ENCODE results near the gene GPAT3.

The GPAT3 gene

GRCh38 chr4:83552083-83552482, 16.2 kb downstream of the GPAT3 start:
- no peak overlapping the region for H3K4me2 ChIP-seq (ENCODE audit: insufficient read depth, low read length, poor library complexity, severe bottlenecking)
- no peak overlapping the region for H3K23ac ChIP-seq (ENCODE audit: low read depth, low read length, poor library complexity)
- H3K36me3 ChIP-seq (replicated peaks in 1 of 2; ENCODE audit: control insufficient read depth in 2 of 2, insufficient read depth in 2 of 2, low read length in 2 of 2) = no peaks in the 10 kb centered on the region
- H2BK15ac ChIP-seq (ENCODE audit: low read length) = no peak overlapping the region
- DNase-seq (ENCODE audit: low spot score) = no peak
- no peak overlapping the region for H4K91ac ChIP-seq (ENCODE audit: low read depth, low read length, poor library complexity)
- H2AFZ ChIP-seq (ENCODE audit: low read length) = no peak overlapping the region
- H3K9ac ChIP-seq (ENCODE audit: low read depth, low read length, poor library complexity) = no peak overlapping the region
- no peak overlapping the region for H4K8ac ChIP-seq (ENCODE audit: low read depth, low read length)
- no peaks in the 10 kb centered on the region for H3K27me3 ChIP-seq (ENCODE audit: control insufficient read depth in 3 of 3, insufficient read depth in 3 of 3, low read depth in 1 of 3, low read length in 3 of 3)
- no peak overlapping the region for H2BK120ac ChIP-seq (ENCODE audit: low read depth, low read length)
- WGBS, 2 donors (ENCODE audit: extremely low coverage in 2 of 2, insufficient read length in 2 of 2, insufficient replicate concordance in 1 of 2) = no CpG with 5 or more reads among the region's 3 CpGs
- H3K4ac ChIP-seq (ENCODE audit: low read length) = no peak overlapping the region
- no peak overlapping the region for H3K4me3 ChIP-seq (ENCODE audit: low read length in 2 of 2)
- H3K14ac ChIP-seq (ENCODE audit: low read length) = no peak overlapping the region
- no peak overlapping the region for H2BK12ac ChIP-seq (ENCODE audit: low read length)
- no peak overlapping the region for H2BK5ac ChIP-seq (ENCODE audit: low read length)
- H3K27ac ChIP-seq (replicated peaks; ENCODE audit: low read length) = no peak overlapping the region
- no peaks in the 10 kb centered on the region for H3K9me3 ChIP-seq (replicated peaks in 1 of 2; ENCODE audit: control insufficient read depth in 2 of 2, insufficient read depth in 1 of 2, low read depth in 1 of 2, low read length in 2 of 2)
- H3K18ac ChIP-seq (ENCODE audit: low read length) = no peak overlapping the region
- no peaks in the 10 kb centered on the region for H3K79me1 ChIP-seq (ENCODE audit: low read depth, low read length)
- peaks cover 0 to 5% of the 10 kb centered on the region in 2 donors for H3K4me1 ChIP-seq (ENCODE audit: control insufficient read depth in 2 of 2, insufficient read depth in 1 of 2, low read depth in 1 of 2, low read length in 2 of 2)
- no peak overlapping the region for H2AK5ac ChIP-seq (ENCODE audit: low read depth, low read length)

DNA sequence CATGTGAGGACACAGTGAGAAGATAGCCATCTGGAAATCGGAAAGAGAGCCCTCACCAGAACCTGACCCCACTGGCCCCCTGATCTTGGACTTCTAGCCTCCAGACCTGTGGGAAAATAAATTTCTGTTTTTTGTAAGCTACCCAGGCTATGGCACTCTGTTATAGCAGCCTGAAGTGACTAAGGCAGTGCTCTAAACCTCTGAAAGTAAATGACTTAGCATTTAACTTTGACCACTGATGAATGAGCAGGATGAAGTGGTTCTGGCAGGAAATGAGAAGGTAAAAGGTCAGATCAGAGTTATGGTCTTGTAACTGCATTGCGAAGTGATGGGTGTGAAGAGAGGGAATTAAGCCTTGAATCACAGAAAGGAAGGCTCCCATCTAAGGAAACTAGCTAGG, 17.0 kb downstream of the GPAT3 start:
- H3K4me3 ChIP-seq (ENCODE audit: low read length in 2 of 2) = no peak overlapping the region
- no peaks in the 10 kb centered on the region for H3K27me3 ChIP-seq (ENCODE audit: control insufficient read depth in 3 of 3, insufficient read depth in 3 of 3, low read depth in 1 of 3, low read length in 3 of 3)
- H4K8ac ChIP-seq (ENCODE audit: low read depth, low read length) = no peak overlapping the region
- no peak overlapping the region for H3K14ac ChIP-seq (ENCODE audit: low read length)
- no peak overlapping the region for H3K27ac ChIP-seq (replicated peaks; ENCODE audit: low read length)
- H3K4me2 ChIP-seq (ENCODE audit: insufficient read depth, low read length, poor library complexity, severe bottlenecking) = no peak overlapping the region
- no peak overlapping the region for H3K18ac ChIP-seq (ENCODE audit: low read length)
- no peak overlapping the region for H2AFZ ChIP-seq (ENCODE audit: low read length)
- H3K36me3 ChIP-seq (replicated peaks in 1 of 2; ENCODE audit: control insufficient read depth in 2 of 2, insufficient read depth in 2 of 2, low read length in 2 of 2) = no peaks in the 10 kb centered on the region
- no peaks in the 10 kb centered on the region for H3K9me3 ChIP-seq (replicated peaks in 1 of 2; ENCODE audit: control insufficient read depth in 2 of 2, insufficient read depth in 1 of 2, low read depth in 1 of 2, low read length in 2 of 2)
- no peak overlapping the region for H4K91ac ChIP-seq (ENCODE audit: low read depth, low read length, poor library complexity)
- no peak overlapping the region for H3K9ac ChIP-seq (ENCODE audit: low read depth, low read length, poor library complexity)
- no peak overlapping the region for H3K4ac ChIP-seq (ENCODE audit: low read length)
- no peak overlapping the region for H2BK15ac ChIP-seq (ENCODE audit: low read length)
- H2BK12ac ChIP-seq (ENCODE audit: low read length) = no peak overlapping the region
- H2BK5ac ChIP-seq (ENCODE audit: low read length) = no peak overlapping the region
- H3K4me1 ChIP-seq (ENCODE audit: control insufficient read depth in 2 of 2, insufficient read depth in 1 of 2, low read depth in 1 of 2, low read length in 2 of 2) = peaks cover 0 to 5% of the 10 kb centered on the region in 2 donors
- DNase-seq (ENCODE audit: low spot score) = no peak
- H2AK5ac ChIP-seq (ENCODE audit: low read depth, low read length) = no peak overlapping the region
- H2BK120ac ChIP-seq (ENCODE audit: low read depth, low read length) = no peak overlapping the region
- H3K79me1 ChIP-seq (ENCODE audit: low read depth, low read length) = no peaks in the 10 kb centered on the region
- WGBS, 2 donors (ENCODE audit: extremely low coverage in 2 of 2, insufficient read length in 2 of 2, insufficient replicate concordance in 1 of 2) = no CpG with 5 or more reads among the region's 2 CpGs
- no peak overlapping the region for H3K23ac ChIP-seq (ENCODE audit: low read depth, low read length, poor library complexity)

DNA sequence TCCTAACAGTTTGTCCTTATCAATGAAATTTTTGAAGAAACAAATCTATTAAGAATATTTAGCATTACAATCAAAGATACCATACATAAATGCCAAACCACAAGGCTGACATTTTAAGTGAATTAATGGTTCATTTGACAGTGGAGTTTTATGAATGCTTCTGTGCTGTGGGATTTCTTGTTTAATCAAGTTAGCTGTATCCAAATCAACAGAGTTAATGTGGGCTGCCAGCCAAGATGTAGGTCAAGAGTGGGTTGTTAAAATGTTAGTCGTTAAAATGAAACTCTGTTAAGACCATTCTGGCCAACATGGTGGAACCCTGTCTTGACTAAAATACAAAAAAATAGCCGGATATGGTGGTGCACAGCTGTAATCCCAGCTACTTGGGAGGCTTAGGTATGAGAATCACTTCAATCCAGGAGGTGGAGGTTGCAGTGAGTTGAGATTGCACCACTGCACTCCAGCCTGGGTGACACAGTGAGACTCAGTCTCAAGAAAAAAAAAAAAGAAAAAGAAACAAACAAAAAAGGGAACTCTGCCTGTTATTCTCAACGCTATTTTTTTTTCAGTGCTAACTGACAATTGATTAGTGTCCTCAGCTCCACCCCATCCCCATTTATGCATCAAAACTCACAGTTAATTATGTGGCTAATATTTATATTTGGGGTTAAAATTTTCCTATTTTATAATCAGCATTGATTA, 20.2 kb downstream of the GPAT3 start:
- no peaks in the 10 kb centered on the region for H3K9me3 ChIP-seq (replicated peaks in 1 of 2; ENCODE audit: control insufficient read depth in 2 of 2, insufficient read depth in 1 of 2, low read depth in 1 of 2, low read length in 2 of 2)
- no peak overlapping the region for H3K9ac ChIP-seq (ENCODE audit: low read depth, low read length, poor library complexity)
- no peak overlapping the region for H3K27ac ChIP-seq (replicated peaks; ENCODE audit: low read length)
- no peak overlapping the region for H2BK5ac ChIP-seq (ENCODE audit: low read length)
- H2BK120ac ChIP-seq (ENCODE audit: low read depth, low read length) = no peak overlapping the region
- no peak overlapping the region for H3K23ac ChIP-seq (ENCODE audit: low read depth, low read length, poor library complexity)
- WGBS, 2 donors (ENCODE audit: extremely low coverage in 2 of 2, insufficient read length in 2 of 2, insufficient replicate concordance in 1 of 2) = no CpG with 5 or more reads among the region's 3 CpGs
- H3K36me3 ChIP-seq (replicated peaks in 1 of 2; ENCODE audit: control insufficient read depth in 2 of 2, insufficient read depth in 2 of 2, low read length in 2 of 2) = no peaks in the 10 kb centered on the region
- no peak overlapping the region for H4K91ac ChIP-seq (ENCODE audit: low read depth, low read length, poor library complexity)
- H2BK15ac ChIP-seq (ENCODE audit: low read length) = no peak overlapping the region
- H2AK5ac ChIP-seq (ENCODE audit: low read depth, low read length) = no peak overlapping the region
- no peak overlapping the region for H3K14ac ChIP-seq (ENCODE audit: low read length)
- no peak overlapping the region for H3K4ac ChIP-seq (ENCODE audit: low read length)
- no peaks in the 10 kb centered on the region for H3K79me1 ChIP-seq (ENCODE audit: low read depth, low read length)
- no peak for DNase-seq (ENCODE audit: low spot score)
- H3K4me3 ChIP-seq (ENCODE audit: low read length in 2 of 2) = no peak overlapping the region
- no peak overlapping the region for H3K4me2 ChIP-seq (ENCODE audit: insufficient read depth, low read length, poor library complexity, severe bottlenecking)
- H3K18ac ChIP-seq (ENCODE audit: low read length) = no peak overlapping the region
- H3K4me1 ChIP-seq (ENCODE audit: control insufficient read depth in 2 of 2, insufficient read depth in 1 of 2, low read depth in 1 of 2, low read length in 2 of 2) = peaks cover 0 to 2% of the 10 kb centered on the region in 2 donors
- H4K8ac ChIP-seq (ENCODE audit: low read depth, low read length) = no peak overlapping the region
- no peak overlapping the region for H2AFZ ChIP-seq (ENCODE audit: low read length)
- H2BK12ac ChIP-seq (ENCODE audit: low read length) = no peak overlapping the region
- H3K27me3 ChIP-seq (ENCODE audit: control insufficient read depth in 3 of 3, insufficient read depth in 3 of 3, low read depth in 1 of 3, low read length in 3 of 3) = no peaks in the 10 kb centered on the region

GRCh38 chr4:83556816-83557215, 20.9 kb downstream of the GPAT3 start:
- Histone ChIP-seq H3K9me3 (replicated peaks in 1 of 2; ENCODE audit: control insufficient read depth in 2 of 2, insufficient read depth in 1 of 2, low read depth in 1 of 2, low read length in 2 of 2) (no peaks in the 10 kb centered on the region), H3K36me3 (replicated peaks in 1 of 2; ENCODE audit: control insufficient read depth in 2 of 2, insufficient read depth in 2 of 2, low read length in 2 of 2) (no peaks in the 10 kb centered on the region), H2BK120ac (ENCODE audit: low read depth, low read length) (no peak overlapping the region), H3K18ac (ENCODE audit: low read length) (no peak overlapping the region), H3K4me3 (ENCODE audit: low read length in 2 of 2) (no peak overlapping the region), H2AFZ (ENCODE audit: low read length) (no peak overlapping the region), H2BK5ac (ENCODE audit: low read length) (no peak overlapping the region), H4K91ac (ENCODE audit: low read depth, low read length, poor library complexity) (no peak overlapping the region), H4K8ac (ENCODE audit: low read depth, low read length) (no peak overlapping the region), H3K27ac (replicated peaks; ENCODE audit: low read length) (no peak overlapping the region), H3K9ac (ENCODE audit: low read depth, low read length, poor library complexity) (no peak overlapping the region), H3K79me1 (ENCODE audit: low read depth, low read length) (no peaks in the 10 kb centered on the region), H3K14ac (ENCODE audit: low read length) (no peak overlapping the region), H3K4ac (ENCODE audit: low read length) (no peak overlapping the region), H3K23ac (ENCODE audit: low read depth, low read length, poor library complexity) (no peak overlapping the region), H2BK15ac (ENCODE audit: low read length) (no peak overlapping the region), H3K4me1 (ENCODE audit: control insufficient read depth in 2 of 2, insufficient read depth in 1 of 2, low read depth in 1 of 2, low read length in 2 of 2) (peaks cover 0 to 2% of the 10 kb centered on the region in 2 donors), H2BK12ac (ENCODE audit: low read length) (no peak overlapping the region), H3K4me2 (ENCODE audit: insufficient read depth, low read length, poor library complexity, severe bottlenecking) (no peak overlapping the region), H3K27me3 (ENCODE audit: control insufficient read depth in 3 of 3, insufficient read depth in 3 of 3, low read depth in 1 of 3, low read length in 3 of 3) (no peaks in the 10 kb centered on the region), H2AK5ac (ENCODE audit: low read depth, low read length) (no peak overlapping the region)
- no peak for DNase-seq (ENCODE audit: low spot score)
- WGBS, 2 donors (ENCODE audit: extremely low coverage in 2 of 2, insufficient read length in 2 of 2, insufficient replicate concordance in 1 of 2) = no CpG with 5 or more reads among the region's 1 CpG
